Left kidney (tissue), 2 donors: Measurements from ENCODE around the gene SMC5. TPM values are rescaled to one million over a fixed set of nuclear protein-coding genes. Genes with fewer than 3 reads are reported as not detected.
A peak's percentile ranks its signal among the peaks of the same experiment; 100 is the strongest.
"Not testable (repeated sequence)": the region's sequence is repeated elsewhere in the genome, so short reads cannot be mapped to it uniquely, and the experiment has no call there.

ENCODE experiments used
- DNase-seq: peaks from one replicate; pipeline ENCODE4 v3.0.0-alpha.2; 2013
- polyA plus RNA-seq: library from polyadenylated mRNA; unstranded; fragments of 120-200 nt; gene quantifications from one replicate; pipeline ENCODE4 v1.2.1, GENCODE V29; 2013; ENCODE audit not compliant: insufficient read length

SMC5 gene
- polyA plus RNA-seq, 1 donor: 71.6 TPM

- DNase-seq: no peak
Observed at GRCh38 chr9:70262948-70263347, 4.2 kb downstream of the SMC5 start.

GRCh38 chr9:70263421-70263820 lies 4.6 kb downstream of the SMC5 start:
- DNase-seq: no peak

GRCh38 chr9:70278305-70278704 lies 19.5 kb downstream of the SMC5 start:
- DNase-seq: no peak

- DNase-seq: no peak
Observed at GRCh38 chr9:70283848-70284247, 25.1 kb downstream of the SMC5 start.

- peak; percentile 35 for DNase-seq
Observed at GRCh38 chr9:70285246-70285645, 26.5 kb downstream of the SMC5 start.

- DNase-seq: no peak
Observed at GRCh38 chr9:70285981-70286598, 27.3 kb downstream of the SMC5 start.

- DNase-seq: no peak
Observed at GRCh38 chr9:70290626-70291025, 31.8 kb downstream of the SMC5 start.

GRCh38 chr9:70291446-70291845 lies 32.7 kb downstream of the SMC5 start:
- DNase-seq: no peak

GRCh38 chr9:70292253-70292652 lies 33.5 kb downstream of the SMC5 start:
- DNase-seq: no peak

GRCh38 chr9:70293214-70293613 lies 34.4 kb downstream of the SMC5 start:
- no peak for DNase-seq

GRCh38 chr9:70297141-70297540 lies 38.4 kb downstream of the SMC5 start:
- DNase-seq: no peak

- no peak for DNase-seq
Observed at GRCh38 chr9:70298245-70298771, 39.5 kb downstream of the SMC5 start.

GRCh38 chr9:70303268-70303667 lies 44.5 kb downstream of the SMC5 start:
- no peak for DNase-seq

- DNase-seq: no peak
Observed at GRCh38 chr9:70304810-70305209, 46.0 kb downstream of the SMC5 start.

- no peak for DNase-seq
Observed at GRCh38 chr9:70315389-70315788, 56.6 kb downstream of the SMC5 start.

- no peak for DNase-seq
Observed at GRCh38 chr9:70318002-70318401, 59.2 kb downstream of the SMC5 start.

GRCh38 chr9:70322096-70322495 lies 63.3 kb downstream of the SMC5 start:
- DNase-seq: no peak

GRCh38 chr9:70324963-70325362 lies 66.2 kb downstream of the SMC5 start:
- no peak for DNase-seq

- DNase-seq: not testable (repeated sequence)
Observed at GRCh38 chr9:70328625-70329024, 69.8 kb downstream of the SMC5 start.

GRCh38 chr9:70340572-70340971 lies 81.8 kb downstream of the SMC5 start:
- DNase-seq: peak; percentile 25

- no peak for DNase-seq
Observed at GRCh38 chr9:70347046-70347445, 88.3 kb downstream of the SMC5 start.

- DNase-seq: no peak
Observed at GRCh38 chr9:70352356-70352755, 93.6 kb downstream of the SMC5 start.

- DNase-seq: no peak
Observed at GRCh38 chr9:70352802-70353201, 94.0 kb downstream of the SMC5 start.

- DNase-seq: no peak
Observed at GRCh38 chr9:70355801-70356200, 97.0 kb downstream of the SMC5 start.

- DNase-seq: no peak
Observed at GRCh38 chr9:70362952-70363351, 104.2 kb downstream of the SMC5 start.
